HG03064 (cell line): ENCODE data around the gene CLIC2.
A peak's percentile ranks its signal among the peaks of the same experiment; 100 is the strongest.

Experiments used
- ATAC-seq: cut with Tn5 transposase; IDR thresholded peaks from one replicate; pipeline ENCODE4 v1.9.1; 2021; ENCODE audit warnings: low read depth; ENCODE audit not compliant: unreplicated experiment

The CLIC2 gene

GRCh38 chrX:155263854-155264628, 70.4 kb downstream of the CLIC2 start, which contains the start of gene RAB39B:
Gene RAB39B, minus strand, starts transcription at chrX:155264491. Its CDS starts 203 bp downstream, at chrX:155264288.
- peak; percentile 82 for ATAC-seq

DNA sequence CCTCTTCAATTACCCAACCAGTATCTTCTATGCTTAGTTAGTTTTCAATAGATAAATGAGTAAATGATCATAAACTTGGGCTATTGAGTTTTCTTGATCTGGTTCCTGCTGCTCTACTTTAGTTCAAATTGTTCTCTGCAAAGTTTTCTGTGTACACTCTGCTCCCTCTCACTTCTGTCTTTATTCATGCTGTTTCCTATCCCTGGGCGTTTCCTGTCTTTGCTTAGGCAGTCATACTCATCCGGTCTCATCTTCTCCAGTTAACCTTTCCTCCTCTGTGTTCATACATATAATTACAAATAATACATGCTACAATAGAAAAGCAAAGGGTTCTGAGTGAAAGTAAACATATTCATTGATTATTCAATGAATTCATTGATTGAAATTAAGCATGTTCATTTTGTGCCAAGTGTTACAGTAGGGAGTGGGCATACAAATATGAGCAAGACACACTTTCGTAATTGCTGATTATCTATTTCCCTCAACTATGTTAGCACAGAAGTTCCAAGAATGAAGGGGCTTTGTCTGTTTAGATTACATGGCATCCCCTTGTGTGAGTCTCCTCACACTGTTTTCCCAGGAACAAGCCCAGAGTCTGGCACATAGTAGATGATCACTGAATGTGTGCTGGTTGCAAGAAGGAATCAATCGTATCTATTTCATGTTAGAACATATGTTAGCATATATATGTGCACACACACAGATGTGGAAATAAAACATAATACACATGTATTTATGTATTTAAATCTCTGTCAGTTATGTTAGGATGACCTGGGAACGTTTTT, 71.3 kb downstream of the CLIC2 start:
- ATAC-seq: no peak

- no peak for ATAC-seq
Measured at GRCh38 chrX:155259752-155260151, 74.7 kb downstream of the CLIC2 start.

DNA sequence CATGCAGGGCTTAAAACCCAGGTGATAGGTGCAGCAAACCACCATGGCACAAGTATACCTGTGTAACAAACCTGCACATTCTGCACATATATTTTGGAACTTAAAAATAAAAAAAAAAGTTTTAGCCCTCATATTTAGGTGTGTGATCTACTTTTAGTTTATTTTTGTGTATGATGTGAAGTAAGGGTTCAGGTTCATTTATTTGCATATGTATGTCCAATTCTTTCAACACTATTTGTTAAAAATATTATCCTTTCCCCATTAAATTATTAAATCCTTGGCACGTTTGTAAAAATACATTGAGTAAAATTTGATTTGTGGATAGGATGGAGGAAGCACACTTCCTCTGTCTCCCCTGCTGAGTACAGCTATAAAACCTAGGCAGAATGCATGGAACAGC, 83.0 kb downstream of the CLIC2 start:
- no peak for ATAC-seq

DNA sequence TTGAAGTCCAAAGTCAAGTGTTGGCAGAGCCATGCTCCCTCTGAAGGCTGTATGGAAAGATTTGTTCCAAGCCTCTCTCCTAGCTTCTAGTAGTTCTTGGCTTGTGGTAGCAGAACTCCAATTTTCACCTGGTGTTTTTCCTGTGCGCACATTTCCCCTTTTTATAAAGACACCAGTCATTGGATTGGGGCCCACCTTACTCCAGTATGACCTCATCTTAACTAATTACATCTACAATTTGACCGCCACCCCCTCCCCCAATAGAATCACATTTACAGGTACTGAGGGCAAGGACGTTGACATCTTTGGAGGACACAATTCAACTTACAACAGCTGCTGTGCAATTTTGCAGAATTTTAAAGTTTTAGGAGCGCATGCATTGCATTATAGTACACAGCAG, 86.9 kb downstream of the CLIC2 start:
- no peak for ATAC-seq

- ATAC-seq: no peak
Measured at GRCh38 chrX:155246748-155247147, 87.7 kb downstream of the CLIC2 start.

GRCh38 chrX:155242300-155242699, 92.1 kb downstream of the CLIC2 start:
- no peak for ATAC-seq

GRCh38 chrX:155237719-155238118, 96.7 kb downstream of the CLIC2 start:
- no peak for ATAC-seq

DNA sequence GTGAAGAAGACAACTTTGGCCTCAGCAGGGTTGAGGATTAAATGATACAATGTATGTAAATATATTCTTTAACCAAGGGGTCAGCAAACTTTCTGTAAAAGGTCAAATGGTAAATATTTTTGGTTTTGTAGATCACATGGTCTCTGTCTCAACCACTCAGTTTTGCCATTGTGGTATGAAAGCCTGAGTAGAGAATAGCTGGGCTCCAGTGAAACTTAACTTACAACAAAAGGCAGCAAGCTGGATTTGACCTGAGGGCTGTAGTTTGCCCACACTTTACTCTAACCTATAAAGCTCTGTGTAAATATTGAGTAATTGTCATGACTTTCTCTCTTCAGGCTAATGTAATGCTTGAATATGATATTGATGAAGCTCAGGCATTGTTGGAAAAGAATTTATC, 98.5 kb downstream of the CLIC2 start:
- ATAC-seq: no peak

DNA sequence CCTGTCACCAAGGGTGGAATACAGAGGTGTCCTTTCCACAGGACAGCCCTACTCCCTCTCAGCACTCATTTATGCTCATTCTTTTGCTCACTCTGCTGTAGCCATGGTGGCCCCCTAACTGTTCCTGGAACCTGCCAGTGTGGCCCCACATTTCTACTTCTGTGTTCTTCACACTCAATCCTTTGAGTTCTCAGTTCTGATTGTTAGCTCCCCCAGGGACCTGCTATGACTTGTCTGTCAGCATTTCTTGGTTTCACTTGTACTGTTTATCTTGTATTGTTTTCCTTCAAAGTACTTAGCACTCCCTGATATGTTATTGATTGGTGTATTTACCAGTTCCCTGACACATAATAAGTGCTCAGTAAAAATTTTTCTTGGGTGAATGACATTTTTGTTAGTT, 103.3 kb downstream of the CLIC2 start:
- peak; percentile 90 for ATAC-seq
